ENCODE data around the gene SPOCK1. TPM values are rescaled to one million over a fixed set of nuclear protein-coding genes. Genes with fewer than 3 reads are reported as not detected.

Gene SPOCK1
- total RNA-seq, 1 experiment from 2014 or later: 0.27 TPM

DNA sequence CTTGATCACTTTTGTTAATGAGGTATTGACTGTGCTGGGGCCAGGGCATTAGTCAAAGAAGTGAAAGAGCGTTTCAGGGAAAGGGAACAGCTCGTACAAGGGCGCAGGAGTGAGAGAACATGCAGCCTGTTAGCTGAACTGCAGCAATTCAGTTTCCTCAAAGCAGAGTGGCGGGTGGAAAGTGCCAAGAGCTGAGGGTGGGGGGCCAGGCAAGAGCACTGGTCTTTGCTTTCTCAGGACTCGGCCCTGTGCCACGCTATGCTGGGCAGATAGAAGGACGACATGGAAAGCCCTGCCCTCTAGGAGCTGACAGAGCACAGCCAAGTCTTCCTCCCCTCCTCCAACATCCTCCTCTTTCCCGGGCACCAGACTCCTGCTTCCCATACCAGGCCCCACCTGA is 304.8 kb downstream of the SPOCK1 start:
- Histone ChIP-seq H3K9me2 (ENCODE audit: insufficient read depth) (no peaks in the 10 kb centered on the region), H3K4me2 (ENCODE audit: low read length) (no peak overlapping the region), H3K4me3 (replicated peaks in 1 of 2; ENCODE audit: low read depth in 1 of 2, low read length in 2 of 2) (no peak overlapping the region), H3K79me2 (ENCODE audit: insufficient read depth, low read length) (no peaks in the 10 kb centered on the region), H3K9me3 (ENCODE audit: control insufficient read depth in 1 of 2, insufficient read depth in 1 of 2, low read depth in 1 of 2, low read length in 2 of 2) (no peaks in the 10 kb centered on the region), H2AFZ (ENCODE audit: low read depth, low read length, poor library complexity, severe bottlenecking) (no peak overlapping the region), H3K27ac (ENCODE audit: low read depth, low read length) (no peak overlapping the region), H4K20me1 (ENCODE audit: insufficient read depth) (no peaks in the 10 kb centered on the region), H3K9ac (ENCODE audit: low read length) (no peak overlapping the region), H3K36me3 (ENCODE audit: control insufficient read depth in 1 of 2, insufficient read depth in 2 of 2, low read length in 2 of 2) (no peaks in the 10 kb centered on the region), H3K4me1 (ENCODE audit: control insufficient read depth in 1 of 2, insufficient read depth in 2 of 2, low read length in 2 of 2) (no peaks in the 10 kb centered on the region), H3K27me3 (ENCODE audit: insufficient read depth, low read length) (peaks cover 47% of the 10 kb centered on the region)
- no TSS peak for BruUV-seq (replicated peaks)
- ChIA-PET RAD21 (ENCODE audit: low non-redundant PET in 1 of 2, low total read pairs in 2 of 2, uncharacterized antibody in 2 of 2, unreplicated experiment in 2 of 2) (no interaction called here), CTCF (no interaction called here), POLR2A (no interaction called here)
- intact Hi-C loops (cut with micrococcal nuclease): no loop called here
- TF ChIP-seq TCF7L2 (IDR thresholded peaks at IDR 0.05; ENCODE audit: borderline replicate concordance, extremely low read depth, insufficient read depth, insufficient read length) (no peak), ELF1 (IDR thresholded peaks at IDR 0.05; ENCODE audit: borderline replicate concordance, low read depth) (no peak), SRF (IDR thresholded peaks at IDR 0.05; ENCODE audit: low read depth) (no peak), REST (IDR thresholded peaks at IDR 0.05; ENCODE audit: low read depth) (no peak), JUND (IDR thresholded peaks at IDR 0.05) (no peak), EZH2 (IDR thresholded peaks at IDR 0.05) (no peak), ZFX (IDR thresholded peaks at IDR 0.05) (no peak), ZNF274 (IDR thresholded peaks at IDR 0.05; ENCODE audit: low read depth, low read length) (no peak), POLR2AphosphoS5 (IDR thresholded peaks at IDR 0.05; ENCODE audit: low read depth, low read length) (no peak), CEBPB (IDR thresholded peaks at IDR 0.05; ENCODE audit: low read depth) (no peak), CBX3 (IDR thresholded peaks at IDR 0.05; ENCODE audit: low read depth) (no peak)
- TF ChIP-seq, protein P1, sequence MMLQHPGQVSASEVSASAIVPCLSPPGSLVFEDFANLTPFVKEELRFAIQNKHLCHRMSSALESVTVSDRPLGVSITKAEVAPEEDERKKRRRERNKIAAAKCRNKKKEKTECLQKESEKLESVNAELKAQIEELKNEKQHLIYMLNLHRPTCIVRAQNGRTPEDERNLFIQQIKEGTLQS (IDR thresholded peaks at IDR 0.05): no peak
- TF ChIP-seq, protein P2, sequence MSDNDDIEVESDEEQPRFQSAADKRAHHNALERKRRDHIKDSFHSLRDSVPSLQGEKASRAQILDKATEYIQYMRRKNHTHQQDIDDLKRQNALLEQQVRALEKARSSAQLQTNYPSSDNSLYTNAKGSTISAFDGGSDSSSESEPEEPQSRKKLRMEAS (IDR thresholded peaks at IDR 0.05): no peak
- ATAC-seq: no peak
- DNase-seq (ENCODE audit: low read depth, low spot score): no peak

All from HCT116 (cell line).